GM12864 (cell line): ENCODE measurements around the gene ATP1B3.
"Not testable (repeated sequence)": the region's sequence is repeated elsewhere in the genome, so short reads cannot be mapped to it uniquely, and the experiment has no call there.

Experiments used
- DNase-seq: peaks from one replicate; pipeline ENCODE4 v3.0.0-alpha.2; 2011; ENCODE audit warnings: low read depth
- H3K4me3 ChIP-seq: 2 replicates; pipeline ENCODE4 v1.5.1; 2011; ENCODE audit warnings: mild to moderate bottlenecking, low read depth, low read length, control low read depth
- CTCF ChIP-seq: IDR thresholded peaks from 2 replicates; pipeline ENCODE4 v1.5.1; 2011; ENCODE audit warnings: low read depth, mild to moderate bottlenecking, moderate library complexity, low read length, control low read depth, inconsistent platforms; ENCODE audit errors: missing control alignments

ATP1B3 gene

GRCh38 chr3:141887051-141887450 lies 10.6 kb downstream of the ATP1B3 start:
- no peak for DNase-seq
- no peak overlapping the region for H3K4me3 ChIP-seq
- TF ChIP-seq CTCF, result no peak

GRCh38 chr3:141888548-141888947 lies 12.1 kb downstream of the ATP1B3 start:
- not testable (repeated sequence) for DNase-seq, H3K4me3 ChIP-seq

- no peak for TF ChIP-seq CTCF
- no peak for DNase-seq
- no peak overlapping the region for H3K4me3 ChIP-seq
These were observed 18.2 kb downstream of the ATP1B3 start for GRCh38 chr3:141894524-141895176.

GRCh38 chr3:141895731-141896130 lies 19.3 kb downstream of the ATP1B3 start:
- no peak for TF ChIP-seq CTCF
- no peak for DNase-seq
- H3K4me3 ChIP-seq, result no peak overlapping the region

GRCh38 chr3:141898908-141899307 lies 22.5 kb downstream of the ATP1B3 start:
- no peak for TF ChIP-seq CTCF
- DNase-seq, result no peak
- H3K4me3 ChIP-seq, result no peak overlapping the region

DNA sequence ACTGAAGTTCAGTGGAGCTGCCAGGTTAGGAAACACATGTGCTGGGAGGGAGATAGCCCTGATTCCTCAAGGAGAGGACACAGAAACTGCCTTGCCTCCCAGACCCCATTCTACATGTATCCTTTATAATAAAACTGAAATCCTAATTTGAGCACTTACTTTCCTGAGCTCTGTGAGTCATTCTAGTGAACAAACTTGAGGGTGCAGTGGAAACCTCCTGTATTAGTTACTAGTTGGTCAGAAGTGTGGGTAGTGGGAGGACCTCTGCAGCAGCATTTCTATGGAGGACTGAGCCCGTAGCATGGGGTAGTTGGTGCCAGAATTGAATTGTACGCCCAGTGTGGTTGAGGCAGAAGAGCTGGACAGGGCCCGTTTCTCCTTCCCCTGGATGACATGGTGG lies 23.9 kb downstream of the ATP1B3 start:
- TF ChIP-seq CTCF, result no peak
- H3K4me3 ChIP-seq, result no peak overlapping the region
- DNase-seq, result no peak

GRCh38 chr3:141901914-141902313 lies 25.5 kb downstream of the ATP1B3 start:
- TF ChIP-seq CTCF, result no peak
- peak; percentile 7 for DNase-seq
- H3K4me3 ChIP-seq, result no peak overlapping the region
